ENCODE results near the gene RNF169.
A peak's percentile ranks its signal among the peaks of the same experiment; 100 is the strongest.
"Not testable (repeated sequence)": the region's sequence is repeated elsewhere in the genome, so short reads cannot be mapped to it uniquely, and the experiment has no call there.

Gene RNF169

DNA sequence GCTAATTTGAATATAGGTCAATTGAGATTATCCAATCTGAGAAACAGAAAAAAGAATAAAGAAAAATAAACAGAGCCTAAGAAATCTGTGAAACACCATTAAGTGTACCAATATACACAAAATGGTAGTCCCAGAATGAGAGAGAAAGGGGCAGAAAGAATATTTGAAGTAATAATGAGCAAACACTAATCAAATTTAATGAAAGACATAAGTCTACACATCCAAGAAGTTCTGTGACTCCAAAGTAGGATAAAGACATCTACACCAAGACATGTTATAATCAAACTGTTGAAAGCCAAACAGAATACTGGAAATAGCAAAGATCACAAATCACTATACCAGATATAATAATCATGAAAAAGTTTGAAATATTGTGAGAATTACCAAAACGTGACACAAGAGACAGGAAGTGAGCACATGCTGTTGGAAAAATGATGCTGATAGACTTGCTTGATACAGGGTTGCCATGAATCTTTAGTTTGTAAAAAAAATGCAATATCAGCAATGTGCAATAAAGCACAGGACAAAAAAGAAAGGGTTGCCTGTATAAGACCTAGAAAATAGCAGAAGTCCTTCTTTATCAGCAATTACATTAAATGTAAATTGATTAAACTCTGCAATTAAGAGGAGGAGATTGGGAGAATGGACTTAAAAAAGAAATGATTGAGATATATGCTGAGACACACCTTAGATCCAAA, 75.8 kb downstream of the RNF169 start:
- peaks cover 28% of the 10 kb centered on the region for H3K4me1 Mint-ChIP-seq
- H3K4me3 Mint-ChIP-seq: no peak overlapping the region

GRCh38 chr11:74825596-74825995, 76.9 kb downstream of the RNF169 start:
- H3K27ac Mint-ChIP-seq: not testable (repeated sequence)
- peaks cover 16% of the 10 kb centered on the region for H3K4me1 Mint-ChIP-seq

More for the DNA sequence above, 75.8 kb downstream of the RNF169 start:
- H3K27ac Mint-ChIP-seq: no peak overlapping the region
- peaks cover 97% of the 10 kb centered on the region for H3K36me3 Mint-ChIP-seq (ENCODE audit: low read depth)
- H3K9me3 Mint-ChIP-seq: peaks cover 66% of the 10 kb centered on the region
- H3K27me3 Mint-ChIP-seq (ENCODE audit: low read depth): no peaks in the 10 kb centered on the region
- no peak for TF ChIP-seq CTCF (IDR thresholded peaks at IDR 0.05; ENCODE audit: unreplicated experiment in 3 of 3)

GRCh38 chr11:74826901-74827300, 78.3 kb downstream of the RNF169 start:
- Mint-ChIP-seq H3K27ac (no peak overlapping the region), H3K36me3 (ENCODE audit: low read depth) (peaks cover 98% of the 10 kb centered on the region), H3K9me3 (peaks cover 76% of the 10 kb centered on the region), H3K4me3 (no peak overlapping the region), H3K4me1 (peaks cover 7% of the 10 kb centered on the region), H3K27me3 (ENCODE audit: low read depth) (no peaks in the 10 kb centered on the region)
- TF ChIP-seq CTCF (IDR thresholded peaks at IDR 0.05; ENCODE audit: unreplicated experiment in 3 of 3): no peak

More at GRCh38 chr11:74825596-74825995, 76.9 kb downstream of the RNF169 start:
- not testable (repeated sequence) for H3K4me3 Mint-ChIP-seq; H3K27me3 Mint-ChIP-seq (ENCODE audit: low read depth)
- peaks cover 75% of the 10 kb centered on the region for H3K9me3 Mint-ChIP-seq
- H3K36me3 Mint-ChIP-seq (ENCODE audit: low read depth): peaks cover 97% of the 10 kb centered on the region

GRCh38 chr11:74837191-74837590, 88.5 kb downstream of the RNF169 start:
- no peak for TF ChIP-seq CTCF (IDR thresholded peaks at IDR 0.05; ENCODE audit: unreplicated experiment in 3 of 3)
- Mint-ChIP-seq H3K4me3 (no peak overlapping the region), H3K27ac (peak overlapping the region in 1 of 3 experiments; percentile 63), H3K36me3 (ENCODE audit: low read depth) (peaks cover 77% of the 10 kb centered on the region), H3K9me3 (no peaks in the 10 kb centered on the region), H3K4me1 (peaks cover 6% of the 10 kb centered on the region), H3K27me3 (ENCODE audit: low read depth) (no peaks in the 10 kb centered on the region)

DNA sequence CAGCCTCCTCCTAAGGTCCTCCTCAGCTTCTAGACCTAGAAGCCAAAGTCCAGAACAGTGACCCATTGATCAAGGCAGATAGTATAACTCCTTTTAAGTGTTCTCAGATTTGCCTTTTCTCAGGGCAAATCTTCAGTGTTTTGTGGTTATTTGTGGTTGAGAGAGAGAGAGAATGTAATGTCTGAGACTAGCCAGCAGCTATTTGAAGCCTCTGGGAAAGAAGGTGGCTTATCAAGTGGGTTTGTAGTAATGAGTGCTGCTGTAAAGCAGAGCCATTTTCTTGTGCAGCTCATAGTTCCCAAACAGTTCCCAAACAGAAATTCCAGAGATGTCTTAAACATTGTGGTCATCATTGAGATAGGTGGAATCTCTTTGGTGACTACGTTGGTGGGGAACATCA, 89.5 kb downstream of the RNF169 start:
- Mint-ChIP-seq H3K27ac (no peak overlapping the region), H3K4me1 (peaks cover 6% of the 10 kb centered on the region), H3K36me3 (ENCODE audit: low read depth) (peaks cover 71% of the 10 kb centered on the region), H3K9me3 (no peaks in the 10 kb centered on the region), H3K27me3 (ENCODE audit: low read depth) (no peaks in the 10 kb centered on the region), H3K4me3 (no peak overlapping the region)
- no peak for TF ChIP-seq CTCF (IDR thresholded peaks at IDR 0.05; ENCODE audit: unreplicated experiment in 3 of 3)

DNA sequence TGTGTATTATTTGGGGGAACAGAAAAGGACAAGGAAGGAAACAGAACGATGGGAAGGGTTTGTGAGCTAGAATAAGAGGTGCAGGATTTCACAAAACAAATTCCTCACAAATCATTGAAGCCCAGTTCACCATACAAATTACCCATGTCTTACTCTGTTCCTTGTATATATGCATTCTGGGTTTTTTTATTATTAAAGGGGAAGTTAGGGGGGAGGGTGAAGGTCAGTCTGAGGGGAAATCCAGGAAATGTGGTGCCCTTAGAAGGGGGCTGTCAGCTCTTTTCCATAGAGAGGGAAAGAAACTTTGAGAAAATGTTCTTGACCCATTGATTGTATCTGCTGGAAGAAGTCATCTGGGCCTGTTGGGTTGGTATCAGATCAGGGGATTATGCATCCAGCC, 90.8 kb downstream of the RNF169 start:
- no peak for TF ChIP-seq CTCF (IDR thresholded peaks at IDR 0.05; ENCODE audit: unreplicated experiment in 3 of 3)
- Mint-ChIP-seq H3K27ac (no peak overlapping the region), H3K4me1 (peaks cover 3% of the 10 kb centered on the region), H3K9me3 (no peaks in the 10 kb centered on the region), H3K4me3 (no peak overlapping the region), H3K36me3 (ENCODE audit: low read depth) (peaks cover 71% of the 10 kb centered on the region), H3K27me3 (ENCODE audit: low read depth) (peaks cover 4% of the 10 kb centered on the region)
